Sigmoid colon (tissue), 7 donors: ENCODE data around the gene ITM2C. TPM values are rescaled to one million over a fixed set of nuclear protein-coding genes. Genes with fewer than 3 reads are reported as not detected.

Experiments used
- DNase-seq: peaks from one replicate; pipeline ENCODE4 v3.0.0-alpha.2; 2019
- H3K27ac ChIP-seq, 4 donors: fragments of 200-600 bp; sonication (generic); one replicate each; pipeline ENCODE4 v1.5.1; 2016 to 2019; ENCODE audit warnings: mild to moderate bottlenecking in 1 of 4
- H3K27me3 ChIP-seq, 3 donors: fragments of 200-600 bp; sonication (generic); one replicate each; pipeline ENCODE4 v1.5.1; 2019; ENCODE audit warnings: mild to moderate bottlenecking in 1 of 3
- H3K36me3 ChIP-seq, 4 donors: fragments of 200-600 bp; sonication (generic); one replicate each; pipeline ENCODE4 v1.5.1; 2016 to 2019
- H3K4me1 ChIP-seq, 4 donors: fragments of 200-600 bp; sonication (generic); one replicate each; pipeline ENCODE4 v1.5.1; 2017 to 2019
- H3K4me3 ChIP-seq, 4 donors: fragments of 200-600 bp; sonication (generic); one replicate each; pipeline ENCODE4 v1.5.1; 2017 to 2019; ENCODE audit warnings: mild to moderate bottlenecking in 2 of 4, moderate library complexity in 1 of 4
- H3K9me3 ChIP-seq, 4 donors: fragments of 200-600 bp in 3 of 4; sonication (generic) in 3 of 4; one replicate each; pipeline versions ENCODE4 v1.5.1 to v1.6.1; 2013 to 2019
- CTCF ChIP-seq, 4 experiments: fragments of 450-650 bp in 3 of 4; fragments of 200-600 bp in 1 of 4; IDR thresholded peaks; one replicate each; pipeline ENCODE4 v1.5.1; 2016 to 2019; ENCODE audit warnings: antibody characterized with exemption in 4 of 4, mild to moderate bottlenecking in 3 of 4, moderate library complexity in 2 of 4
- EP300 ChIP-seq, 4 donors: sonication (generic); formaldehyde crosslinking; IDR thresholded peaks; one replicate each; pipeline ENCODE4 v1.6.1; 2017; ENCODE audit warnings: antibody characterized with exemption in 4 of 4
- POLR2A ChIP-seq, 2 donors: fragments of 450-650 bp; IDR thresholded peaks; one replicate each; pipeline ENCODE4 v1.6.1; 2016; ENCODE audit warnings: antibody characterized with exemption in 2 of 2, mild to moderate bottlenecking in 2 of 2, moderate library complexity in 2 of 2
- POLR2AphosphoS5 ChIP-seq, 4 donors: sonication (generic); formaldehyde crosslinking; IDR thresholded peaks; one replicate each; pipeline ENCODE4 v1.6.1; 2017; ENCODE audit warnings: antibody characterized with exemption in 4 of 4
- WGBS, 2 donors: extraction: QIAGEN DNeasy Blood & Tissue Kit; methylation state at CpG; one replicate each; pipeline ENCODE4 v1.1.7; 2013; 5-methylcytosine and 5-hydroxymethylcytosine counted together
- intact Hi-C: fragments of 100-400 bp; cut with DNase I; formaldehyde crosslinking; loops from one replicate; pipeline ENCODE4 v1.15.1; 2023
- polyA plus RNA-seq, 3 donors: library from polyadenylated mRNA; stranded (reverse); fragments of 200-250 nt; gene quantifications; one replicate each; pipeline ENCODE4 v1.2.3, GENCODE V29; 2013
- total RNA-seq, 4 donors: library from RNA; depleted of rRNA; stranded (reverse); fragments of >200 nt; gene quantifications; one replicate each; pipeline ENCODE4 v1.1.0, GENCODE V29; 2016
- donor health status: healthy with polysubstance abuse.
- donor health status: Bipolar disorder and iron deficiency.
- donor health status: healthy.

Gene ITM2C
- total and polyA plus RNA-seq, 7 donors: 107 to 1,275 (median 206) TPM

- Histone ChIP-seq H3K4me1 (no peaks in the 10 kb centered on the region), H3K4me3 (no peak overlapping the region), H3K27ac (no peak overlapping the region), H3K9me3 (no peaks in the 10 kb centered on the region), H3K27me3 (no peaks in the 10 kb centered on the region), H3K36me3 (no peaks in the 10 kb centered on the region)
- DNase-seq: peak; percentile 52
- intact Hi-C loops: no loop called here
- 92 to 96% methylated on average over 15 of the region's 15 CpGs for WGBS, 2 donors
- no peak for TF ChIP-seq POLR2A (IDR thresholded peaks at IDR 0.05)
- no peak for TF ChIP-seq POLR2AphosphoS5 (IDR thresholded peaks at IDR 0.05)
- TF ChIP-seq CTCF (IDR thresholded peaks at IDR 0.05): no peak
- TF ChIP-seq EP300 (IDR thresholded peaks at IDR 0.05): no peak
These were observed 41.9 kb downstream of the ITM2C start for GRCh38 chr2:230906471-230907230.

- DNase-seq: peak; percentile 54
- Histone ChIP-seq H3K4me3 (no peak overlapping the region), H3K36me3 (no peaks in the 10 kb centered on the region), H3K9me3 (no peaks in the 10 kb centered on the region), H3K4me1 (no peaks in the 10 kb centered on the region), H3K27me3 (no peaks in the 10 kb centered on the region), H3K27ac (no peak overlapping the region)
- TF ChIP-seq EP300 (IDR thresholded peaks at IDR 0.05) (no peak), POLR2A (IDR thresholded peaks at IDR 0.05) (no peak), POLR2AphosphoS5 (IDR thresholded peaks at IDR 0.05) (no peak), CTCF (IDR thresholded peaks at IDR 0.05) (no peak)
- 95% methylated on average over 16 of the region's 16 CpGs for WGBS, 2 donors
- intact Hi-C loops: no loop called here
These were observed 42.8 kb downstream of the ITM2C start for GRCh38 chr2:230907361-230908091.

- intact Hi-C loops: no loop called here
- DNase-seq: peak; percentile 49
- 74 to 78% methylated on average over 6 of the region's 6 CpGs for WGBS, 2 donors
- no peaks in the 10 kb centered on the region for H3K36me3 ChIP-seq
- H3K27ac ChIP-seq: no peak overlapping the region
- H3K4me3 ChIP-seq: no peak overlapping the region
- H3K9me3 ChIP-seq: no peaks in the 10 kb centered on the region
- H3K4me1 ChIP-seq: no peaks in the 10 kb centered on the region
- TF ChIP-seq EP300 (IDR thresholded peaks at IDR 0.05) (no peak), POLR2AphosphoS5 (IDR thresholded peaks at IDR 0.05) (no peak), POLR2A (IDR thresholded peaks at IDR 0.05) (no peak), CTCF (IDR thresholded peaks at IDR 0.05) (no peak)
- H3K27me3 ChIP-seq: no peaks in the 10 kb centered on the region
These were observed 43.4 kb downstream of the ITM2C start for GRCh38 chr2:230908092-230908594.

GRCh38 chr2:230908595-230909191 is 44.0 kb downstream of the ITM2C start:
- DNase-seq: peak; percentile 56
- Histone ChIP-seq H3K4me1 (no peaks in the 10 kb centered on the region), H3K4me3 (no peak overlapping the region), H3K27ac (no peak overlapping the region), H3K27me3 (no peaks in the 10 kb centered on the region), H3K9me3 (no peaks in the 10 kb centered on the region), H3K36me3 (no peaks in the 10 kb centered on the region)
- intact Hi-C loops: no loop called here
- 50 to 69% methylated on average over 10 of the region's 10 CpGs for WGBS, 2 donors
- TF ChIP-seq CTCF (IDR thresholded peaks at IDR 0.05): no peak
- TF ChIP-seq EP300 (IDR thresholded peaks at IDR 0.05): no peak
- no peak for TF ChIP-seq POLR2A (IDR thresholded peaks at IDR 0.05)
- no peak for TF ChIP-seq POLR2AphosphoS5 (IDR thresholded peaks at IDR 0.05)
